Transverse colon (tissue), 3 donors: ENCODE data around the gene ANXA1.

Experiments used
- POLR2A ChIP-seq: fragments of 450-650 bp; IDR thresholded peaks from one replicate; pipeline ENCODE4 v1.6.1; 2016; ENCODE audit warnings: antibody characterized with exemption, mild to moderate bottlenecking, moderate library complexity
- TF ChIP-seq, protein P1 (sequence below), 5 experiments: fragments of 200-600 bp in 3 of 5; fragments of 450-650 bp in 2 of 5; sonication (generic) in 3 of 5; IDR thresholded peaks; 1 replicate in 2 of 5; 2 replicates in 3 of 5; pipeline ENCODE4 v1.5.1; 2016 to 2017; ENCODE audit warnings: antibody characterized with exemption in 5 of 5, inconsistent platforms in 3 of 5, mild to moderate bottlenecking in 2 of 5, moderate library complexity in 1 of 5

DNA sequence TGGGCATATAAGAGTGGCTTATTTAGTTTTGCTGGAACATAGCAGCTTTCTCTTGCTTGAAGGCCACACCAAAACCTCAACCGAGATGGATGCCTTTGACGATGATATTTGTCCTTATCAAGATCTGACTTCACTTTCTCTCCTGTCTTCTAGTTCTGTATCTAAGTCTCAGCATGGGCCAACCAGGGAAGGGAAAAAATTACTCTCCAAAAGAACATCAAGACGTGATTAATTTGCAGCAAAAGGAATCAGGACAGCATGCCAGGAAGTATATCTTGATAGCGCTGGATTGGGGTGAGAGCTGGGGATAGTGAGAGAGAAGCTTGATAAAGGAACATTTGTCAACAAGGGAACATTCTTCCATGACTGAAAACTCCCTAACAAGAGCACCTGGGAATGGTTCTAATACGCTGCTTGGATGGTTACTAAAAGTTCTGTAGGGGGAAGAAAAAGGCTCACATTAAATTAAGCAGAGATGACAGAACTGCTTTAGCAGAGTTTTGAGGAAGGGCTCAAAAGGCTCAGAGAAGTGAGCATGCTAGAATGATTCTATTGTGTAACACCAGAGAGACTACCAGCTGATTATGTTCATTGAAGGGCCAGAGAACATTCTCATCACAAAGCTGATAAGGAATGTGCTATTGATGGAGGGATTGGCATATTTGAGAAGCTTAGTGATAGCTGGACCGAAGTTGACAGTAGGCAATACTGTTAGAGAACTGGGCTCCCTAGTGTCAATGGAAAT, 21.6 kb upstream of the ANXA1 start:
- TF ChIP-seq POLR2A, result no peak
- TF ChIP-seq, protein P1, sequence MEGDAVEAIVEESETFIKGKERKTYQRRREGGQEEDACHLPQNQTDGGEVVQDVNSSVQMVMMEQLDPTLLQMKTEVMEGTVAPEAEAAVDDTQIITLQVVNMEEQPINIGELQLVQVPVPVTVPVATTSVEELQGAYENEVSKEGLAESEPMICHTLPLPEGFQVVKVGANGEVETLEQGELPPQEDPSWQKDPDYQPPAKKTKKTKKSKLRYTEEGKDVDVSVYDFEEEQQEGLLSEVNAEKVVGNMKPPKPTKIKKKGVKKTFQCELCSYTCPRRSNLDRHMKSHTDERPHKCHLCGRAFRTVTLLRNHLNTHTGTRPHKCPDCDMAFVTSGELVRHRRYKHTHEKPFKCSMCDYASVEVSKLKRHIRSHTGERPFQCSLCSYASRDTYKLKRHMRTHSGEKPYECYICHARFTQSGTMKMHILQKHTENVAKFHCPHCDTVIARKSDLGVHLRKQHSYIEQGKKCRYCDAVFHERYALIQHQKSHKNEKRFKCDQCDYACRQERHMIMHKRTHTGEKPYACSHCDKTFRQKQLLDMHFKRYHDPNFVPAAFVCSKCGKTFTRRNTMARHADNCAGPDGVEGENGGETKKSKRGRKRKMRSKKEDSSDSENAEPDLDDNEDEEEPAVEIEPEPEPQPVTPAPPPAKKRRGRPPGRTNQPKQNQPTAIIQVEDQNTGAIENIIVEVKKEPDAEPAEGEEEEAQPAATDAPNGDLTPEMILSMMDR (IDR thresholded peaks at IDR 0.05), result no peak
